GM21529 (cell line): ENCODE data around the gene SFTPD.
"Not testable (repeated sequence)": the region's sequence is repeated elsewhere in the genome, so short reads cannot be mapped to it uniquely, and the experiment has no call there.

Source experiments
- ATAC-seq: cut with Tn5 transposase; IDR thresholded peaks from one replicate; pipeline ENCODE4 v1.9.1; 2021; ENCODE audit not compliant: unreplicated experiment

Gene SFTPD

DNA sequence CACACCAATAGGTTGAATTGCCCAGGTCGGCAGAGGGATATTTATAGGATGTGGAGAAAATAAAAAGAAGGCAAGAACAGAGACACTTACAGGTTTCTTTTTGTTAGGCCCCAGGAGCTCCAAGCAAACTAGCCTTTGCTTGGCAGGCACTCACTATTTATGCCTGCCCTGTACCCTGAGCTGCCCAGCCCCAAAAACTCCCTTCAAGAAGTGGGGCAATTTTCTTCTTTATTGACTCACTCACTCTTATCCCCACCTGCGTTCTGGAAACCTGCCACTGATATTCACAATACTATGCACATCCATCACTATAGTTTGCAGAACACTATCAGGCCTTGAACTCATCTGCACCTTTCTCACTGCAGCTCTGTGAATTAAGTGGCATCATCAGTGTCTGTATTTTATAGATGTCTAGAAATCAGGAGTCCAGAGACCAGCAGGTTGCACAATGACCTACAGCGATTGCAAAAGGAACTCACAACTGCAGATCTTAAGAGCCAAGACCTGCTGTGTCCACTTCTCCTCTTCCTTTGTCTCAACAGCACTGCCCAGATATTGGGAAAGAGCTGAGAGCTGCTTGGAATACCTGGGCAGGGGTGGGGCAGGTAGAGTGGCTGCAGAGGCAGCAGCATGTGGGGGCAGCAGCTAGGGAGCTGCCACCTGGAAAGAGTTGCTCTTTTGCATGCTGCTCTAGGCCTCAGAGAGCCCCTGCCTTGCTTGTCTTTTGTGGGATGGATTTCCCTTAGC, at the start of gene SFTPD:
Gene SFTPD, minus strand, starts transcription at position 130 of the 747 bp plus-strand sequence. CDS start 2,446 bp downstream, outside the sequence.
- ATAC-seq: no peak

DNA sequence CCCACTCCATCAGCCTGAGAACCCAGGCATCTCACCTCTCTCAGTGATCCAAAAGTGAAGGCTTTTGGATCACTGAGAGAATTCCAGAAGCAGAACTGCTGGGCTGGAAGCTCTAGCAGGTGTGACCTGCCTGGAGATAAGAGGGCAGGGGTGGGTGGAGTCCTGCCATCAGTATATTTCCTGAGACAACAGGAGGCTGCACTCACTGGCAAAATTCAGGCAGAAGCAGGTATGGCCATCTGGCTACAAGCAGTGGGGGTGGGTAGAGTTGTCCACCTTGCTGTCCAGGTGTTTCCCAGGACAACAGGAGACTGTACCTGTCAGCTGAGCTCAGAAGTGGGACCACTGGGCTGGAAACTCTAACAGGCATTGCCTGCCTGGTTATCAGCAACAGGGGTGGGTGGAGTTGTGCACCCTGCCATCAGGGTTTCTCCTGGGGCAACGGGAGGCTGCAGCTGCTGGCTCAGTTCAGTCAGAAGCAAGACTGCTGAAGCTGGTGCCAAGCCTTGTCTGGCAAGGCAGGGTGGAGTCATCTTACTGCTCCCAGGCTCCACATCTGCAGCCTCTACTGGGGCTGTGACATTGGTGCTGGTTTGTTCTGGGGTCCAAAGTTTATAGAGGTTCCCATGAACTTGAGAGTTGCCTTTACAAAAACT, 47.2 kb upstream of the SFTPD start:
- no peak for ATAC-seq

GRCh38 chr10:79994556-79994955, 45.7 kb upstream of the SFTPD start:
- ATAC-seq: no peak

GRCh38 chr10:79988199-79988598, 39.3 kb upstream of the SFTPD start:
- not testable (repeated sequence) for ATAC-seq

GRCh38 chr10:79986661-79987060, 37.8 kb upstream of the SFTPD start:
- ATAC-seq: not testable (repeated sequence)

DNA sequence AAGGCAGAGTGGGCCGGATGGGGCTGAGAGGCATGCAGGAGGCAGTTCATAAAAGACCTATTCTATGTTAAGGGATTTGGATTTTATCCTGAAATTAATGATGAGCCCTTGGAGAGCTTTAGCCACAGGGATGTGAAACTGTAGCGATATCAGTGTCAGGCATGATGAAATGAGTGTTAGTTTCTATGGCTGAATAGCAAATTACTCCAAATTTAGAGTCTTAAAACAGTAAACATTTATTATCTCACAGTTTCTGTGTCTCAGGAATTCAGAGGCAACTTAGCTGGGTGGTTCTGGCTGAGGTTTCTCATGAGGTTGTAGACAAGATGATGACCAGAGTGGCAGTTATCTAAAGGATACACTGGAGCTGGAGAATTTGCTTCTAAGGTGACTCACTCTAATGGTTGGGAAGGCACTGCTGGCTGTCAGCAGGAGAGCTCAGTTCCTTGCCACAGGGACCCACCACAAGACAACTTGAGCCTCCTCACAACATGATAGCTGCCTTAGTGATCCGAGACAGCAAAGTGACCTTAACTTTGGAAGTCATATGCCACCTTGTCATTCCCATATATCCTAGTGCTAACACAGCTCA, 36.7 kb upstream of the SFTPD start:
- ATAC-seq: no peak

DNA sequence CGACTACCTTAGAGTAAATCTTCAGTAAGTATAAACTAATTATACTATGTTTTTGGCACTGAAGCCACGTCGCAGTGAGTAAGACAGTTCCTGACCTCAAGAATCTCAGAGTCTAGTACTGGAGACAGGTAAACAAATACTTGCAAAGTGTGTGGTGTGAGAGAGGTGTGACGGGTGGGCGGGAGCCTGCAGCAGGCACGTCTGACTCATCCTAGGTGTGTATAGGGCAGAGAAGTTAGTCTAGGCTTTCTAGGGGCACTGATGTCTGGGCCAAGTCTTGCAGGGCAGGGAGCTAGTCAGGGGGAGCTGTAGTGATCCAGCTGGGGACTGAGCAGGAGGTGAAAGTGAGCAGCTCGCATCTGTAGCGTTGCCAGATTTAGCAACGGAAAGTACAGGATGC, 35.9 kb upstream of the SFTPD start:
- peak; percentile 66 for ATAC-seq

GRCh38 chr10:79983286-79983909, 34.5 kb upstream of the SFTPD start:
- no peak for ATAC-seq

- ATAC-seq: no peak
Observed at GRCh38 chr10:79982861-79983260, 34.0 kb upstream of the SFTPD start.

- no peak for ATAC-seq
Observed at GRCh38 chr10:79982362-79982800, 33.5 kb upstream of the SFTPD start.

GRCh38 chr10:79981450-79982361, 32.8 kb upstream of the SFTPD start:
- no peak for ATAC-seq

DNA sequence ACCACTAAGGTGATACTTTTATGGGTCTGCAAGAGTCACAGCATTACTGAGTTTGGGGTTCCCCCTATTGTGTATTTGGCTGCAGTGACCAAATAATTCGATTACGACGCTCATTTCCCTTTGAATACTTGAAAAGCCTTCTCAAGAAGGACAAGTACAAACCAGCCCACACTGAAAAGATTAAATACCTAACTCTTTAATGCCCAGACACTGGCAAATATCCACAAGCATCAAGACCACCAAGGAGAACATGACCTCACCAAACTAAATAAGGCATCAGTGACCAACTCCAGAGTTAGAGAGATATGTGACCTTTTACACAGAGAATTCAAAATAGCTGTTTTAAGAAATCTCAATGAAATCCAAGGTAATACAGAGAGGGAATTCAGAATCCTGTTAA, 31.8 kb upstream of the SFTPD start:
- no peak for ATAC-seq

- no peak for ATAC-seq
Observed at GRCh38 chr10:79979976-79980687, 31.2 kb upstream of the SFTPD start.

GRCh38 chr10:79979310-79979975, 30.5 kb upstream of the SFTPD start:
- ATAC-seq: no peak

DNA sequence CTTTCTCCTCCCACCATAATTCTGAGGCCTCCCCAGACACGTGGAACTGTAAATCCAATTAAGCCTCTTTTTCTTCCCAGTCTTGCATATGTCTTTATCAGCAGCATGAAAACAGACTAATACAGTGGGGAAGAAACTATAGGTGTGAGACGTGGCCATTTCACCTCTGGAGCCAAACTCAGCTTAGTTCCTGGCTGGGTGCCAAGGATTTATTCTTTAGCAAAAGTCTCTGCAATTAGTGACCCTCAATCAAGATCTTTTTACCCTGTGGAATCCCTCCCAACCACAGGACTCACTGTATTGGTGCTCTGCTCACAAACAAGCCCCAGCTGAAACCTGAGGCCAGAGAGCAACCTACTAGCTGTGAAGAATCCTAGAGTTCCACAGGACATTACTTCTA, 28.1 kb upstream of the SFTPD start:
- no peak for ATAC-seq

DNA sequence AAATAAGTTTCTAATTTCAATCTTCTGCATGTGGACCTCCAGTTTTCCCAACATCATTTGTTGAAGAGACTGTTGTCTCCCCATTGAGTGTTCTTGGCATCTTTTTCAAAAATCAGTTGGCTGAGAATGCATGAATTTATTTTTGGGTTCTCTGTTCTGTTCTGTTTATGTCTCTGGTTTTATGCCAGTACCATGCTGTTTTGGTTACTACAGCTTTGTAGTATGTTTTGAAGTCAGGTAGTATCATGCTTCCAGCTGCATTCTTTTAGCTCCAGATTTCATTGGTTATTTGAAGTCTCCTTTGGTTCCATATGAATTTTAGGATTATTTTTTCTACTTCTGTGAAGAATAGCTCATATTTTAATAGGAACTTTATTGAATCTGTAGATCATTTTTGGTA, 21.2 kb upstream of the SFTPD start:
- ATAC-seq: no peak

- ATAC-seq: no peak
Observed at GRCh38 chr10:79947787-79948424, 999 bp downstream of the SFTPD start.

- ATAC-seq: no peak
Observed at GRCh38 chr10:79947083-79947415, 1.9 kb downstream of the SFTPD start.
